DOHH2 (cell line): ENCODE measurements around the gene SLC16A12.
A peak's percentile ranks its signal among the peaks of the same experiment; 100 is the strongest.

Experiments
- EZH2phosphoT487 ChIP-seq: fragments of 200-600 bp; sonication (generic); IDR thresholded peaks from 2 replicates; pipeline ENCODE4 v1.6.1; 2017; ENCODE audit warnings: borderline replicate concordance, mild to moderate bottlenecking, antibody characterized with exemption, low read length, moderate library complexity, mixed read lengths
- TF ChIP-seq, protein P1 (sequence below): fragments of 200-600 bp; sonication (generic); IDR thresholded peaks from one replicate; pipeline ENCODE4 v1.5.1; 2014; ENCODE audit warnings: antibody characterized with exemption, mild to moderate bottlenecking, low read depth, low read length; ENCODE audit not compliant: poor library complexity, severe bottlenecking

DNA sequence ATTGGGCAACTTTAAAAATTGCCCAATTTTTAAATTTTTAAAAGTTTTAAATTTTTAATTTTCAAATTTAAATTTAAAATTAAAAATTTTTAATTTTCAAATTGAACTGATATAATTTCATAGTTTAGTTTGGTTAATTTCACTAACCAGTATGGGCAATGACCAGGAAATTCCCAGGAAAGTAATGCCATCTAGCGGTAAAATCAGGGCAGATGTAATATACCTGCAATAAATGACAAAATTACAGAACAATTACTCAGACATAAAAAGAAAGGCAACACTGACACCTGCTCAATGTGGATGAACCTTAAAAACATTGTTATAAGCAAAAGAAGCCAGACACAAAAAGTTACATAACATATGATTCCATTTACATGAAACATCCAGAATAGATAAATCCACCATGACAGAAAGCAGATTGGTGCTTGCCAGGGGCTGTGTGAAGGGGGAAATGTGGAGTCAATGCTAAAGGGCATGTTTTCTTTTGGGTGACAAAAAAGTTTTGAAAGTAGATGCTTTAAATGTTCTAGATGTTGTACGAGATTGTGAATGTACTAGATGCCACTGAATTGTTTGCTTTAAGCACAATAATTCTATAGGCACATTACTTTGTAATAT, 28.6 kb upstream of the SLC16A12 start:
- TF ChIP-seq, protein P1, sequence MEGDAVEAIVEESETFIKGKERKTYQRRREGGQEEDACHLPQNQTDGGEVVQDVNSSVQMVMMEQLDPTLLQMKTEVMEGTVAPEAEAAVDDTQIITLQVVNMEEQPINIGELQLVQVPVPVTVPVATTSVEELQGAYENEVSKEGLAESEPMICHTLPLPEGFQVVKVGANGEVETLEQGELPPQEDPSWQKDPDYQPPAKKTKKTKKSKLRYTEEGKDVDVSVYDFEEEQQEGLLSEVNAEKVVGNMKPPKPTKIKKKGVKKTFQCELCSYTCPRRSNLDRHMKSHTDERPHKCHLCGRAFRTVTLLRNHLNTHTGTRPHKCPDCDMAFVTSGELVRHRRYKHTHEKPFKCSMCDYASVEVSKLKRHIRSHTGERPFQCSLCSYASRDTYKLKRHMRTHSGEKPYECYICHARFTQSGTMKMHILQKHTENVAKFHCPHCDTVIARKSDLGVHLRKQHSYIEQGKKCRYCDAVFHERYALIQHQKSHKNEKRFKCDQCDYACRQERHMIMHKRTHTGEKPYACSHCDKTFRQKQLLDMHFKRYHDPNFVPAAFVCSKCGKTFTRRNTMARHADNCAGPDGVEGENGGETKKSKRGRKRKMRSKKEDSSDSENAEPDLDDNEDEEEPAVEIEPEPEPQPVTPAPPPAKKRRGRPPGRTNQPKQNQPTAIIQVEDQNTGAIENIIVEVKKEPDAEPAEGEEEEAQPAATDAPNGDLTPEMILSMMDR: peak; percentile 60
- no peak for TF ChIP-seq EZH2phosphoT487
